Adipocyte (in vitro differentiated cells): ENCODE measurements around the gene DOK4.
A peak's percentile ranks its signal among the peaks of the same experiment; 100 is the strongest.

Source experiments
- DNase-seq: peaks from one replicate; pipeline ENCODE4 v3.0.0-alpha.2; 2015; ENCODE audit warnings: low read depth
- H3K27me3 ChIP-seq: replicated peaks from 2 replicates; pipeline ENCODE4 v1.7.0; 2013; ENCODE audit warnings: mild to moderate bottlenecking, low read length, moderate library complexity; ENCODE audit not compliant: control insufficient read depth, insufficient read depth
- H3K36me3 ChIP-seq: 2 replicates; pipeline ENCODE4 v1.7.0; 2013; ENCODE audit warnings: low read length, mild to moderate bottlenecking, moderate library complexity; ENCODE audit not compliant: control insufficient read depth, insufficient read depth, severe bottlenecking
- H3K4me1 ChIP-seq: 2 replicates; pipeline ENCODE4 v1.7.0; 2013; ENCODE audit warnings: mild to moderate bottlenecking, low read length, moderate library complexity; ENCODE audit not compliant: control insufficient read depth, insufficient read depth
- H3K4me3 ChIP-seq: 2 replicates; pipeline ENCODE4 v1.7.0; 2013; ENCODE audit warnings: mild to moderate bottlenecking, low read length, moderate library complexity
- H3K9ac ChIP-seq: 2 replicates; pipeline ENCODE4 v1.7.0; 2013; ENCODE audit warnings: mild to moderate bottlenecking, low read length, moderate library complexity
- H3K9me3 ChIP-seq: 2 replicates; pipeline ENCODE4 v1.7.0; 2013; ENCODE audit warnings: mild to moderate bottlenecking, low read length, moderate library complexity; ENCODE audit not compliant: control insufficient read depth

The DOK4 gene

DNA sequence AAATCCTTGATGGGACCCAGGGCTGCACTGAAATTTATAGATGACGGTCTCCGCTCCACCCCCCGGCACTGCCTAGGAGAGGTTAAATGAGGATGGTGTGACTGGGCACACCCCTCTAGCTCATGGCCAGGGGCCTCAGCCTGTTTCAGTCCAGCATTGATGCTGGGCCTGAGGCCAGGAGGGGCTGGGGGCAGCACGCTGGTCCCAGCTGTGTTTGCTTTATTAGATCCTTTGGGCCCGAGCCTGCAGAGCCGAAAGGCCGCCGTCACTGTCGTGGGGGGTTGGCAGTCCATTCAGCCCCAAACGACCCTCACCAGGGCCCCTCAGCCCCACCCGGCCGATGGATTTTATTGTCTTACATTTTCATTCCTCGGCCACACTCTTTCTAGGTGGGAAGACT is 10.8 kb upstream of the DOK4 start:
- H3K4me1 ChIP-seq, result no peaks in the 10 kb centered on the region
- H3K9ac ChIP-seq, result no peak overlapping the region
- H3K4me3 ChIP-seq, result no peak overlapping the region
- DNase-seq, result no peak
- no peaks in the 10 kb centered on the region for H3K36me3 ChIP-seq
- no peaks in the 10 kb centered on the region for H3K9me3 ChIP-seq
- H3K27me3 ChIP-seq, result peaks cover 23% of the 10 kb centered on the region

DNA sequence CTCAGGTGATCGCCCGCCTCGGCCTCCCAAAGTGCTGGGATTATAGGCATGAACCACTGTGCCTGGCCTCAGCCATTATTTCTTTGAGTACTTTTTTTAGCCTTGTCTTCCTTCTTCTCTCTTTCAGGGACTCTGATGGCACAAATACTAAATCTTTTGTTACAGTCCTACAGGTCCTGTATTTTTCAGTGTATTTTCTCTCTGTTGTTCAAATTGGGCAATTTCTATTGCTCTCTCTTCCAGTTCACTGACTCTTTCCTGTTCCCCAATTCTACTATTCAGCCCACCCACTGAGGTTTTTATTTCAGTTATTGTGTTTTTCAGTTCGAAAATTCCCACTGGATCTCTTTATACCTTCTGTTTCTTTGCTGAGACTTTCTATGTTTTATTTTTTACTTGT is 7.5 kb upstream of the DOK4 start:
- Histone ChIP-seq H3K9me3 (no peaks in the 10 kb centered on the region), H3K9ac (no peak overlapping the region), H3K4me1 (no peaks in the 10 kb centered on the region), H3K4me3 (no peak overlapping the region), H3K27me3 (peaks cover 15% of the 10 kb centered on the region), H3K36me3 (no peaks in the 10 kb centered on the region)
- no peak for DNase-seq

DNA sequence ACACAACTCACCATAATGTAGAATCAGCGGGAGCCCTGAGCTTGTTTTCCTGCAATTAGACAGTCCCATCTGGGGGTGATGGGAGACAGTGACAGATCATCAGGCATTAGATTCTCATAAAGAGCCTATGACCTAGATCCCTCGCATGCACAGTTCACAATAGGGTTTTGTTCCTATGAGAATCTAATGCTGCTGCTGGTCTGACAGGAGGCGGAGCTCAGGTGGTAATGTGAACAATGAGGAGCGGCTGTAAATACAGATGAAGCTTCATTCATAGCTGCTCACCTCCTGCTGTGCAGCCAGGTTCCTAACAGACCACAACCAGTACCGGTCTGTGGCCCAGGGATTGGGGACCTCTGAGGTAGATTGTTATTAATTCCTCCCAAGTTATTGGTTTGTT is 2.9 kb upstream of the DOK4 start:
- H3K27me3 ChIP-seq, result peaks cover under 1% of the 10 kb centered on the region
- no peaks in the 10 kb centered on the region for H3K9me3 ChIP-seq
- no peak overlapping the region for H3K9ac ChIP-seq
- DNase-seq, result no peak
- H3K36me3 ChIP-seq, result no peaks in the 10 kb centered on the region
- H3K4me3 ChIP-seq, result no peak overlapping the region
- H3K4me1 ChIP-seq, result peaks cover 13% of the 10 kb centered on the region

DNA sequence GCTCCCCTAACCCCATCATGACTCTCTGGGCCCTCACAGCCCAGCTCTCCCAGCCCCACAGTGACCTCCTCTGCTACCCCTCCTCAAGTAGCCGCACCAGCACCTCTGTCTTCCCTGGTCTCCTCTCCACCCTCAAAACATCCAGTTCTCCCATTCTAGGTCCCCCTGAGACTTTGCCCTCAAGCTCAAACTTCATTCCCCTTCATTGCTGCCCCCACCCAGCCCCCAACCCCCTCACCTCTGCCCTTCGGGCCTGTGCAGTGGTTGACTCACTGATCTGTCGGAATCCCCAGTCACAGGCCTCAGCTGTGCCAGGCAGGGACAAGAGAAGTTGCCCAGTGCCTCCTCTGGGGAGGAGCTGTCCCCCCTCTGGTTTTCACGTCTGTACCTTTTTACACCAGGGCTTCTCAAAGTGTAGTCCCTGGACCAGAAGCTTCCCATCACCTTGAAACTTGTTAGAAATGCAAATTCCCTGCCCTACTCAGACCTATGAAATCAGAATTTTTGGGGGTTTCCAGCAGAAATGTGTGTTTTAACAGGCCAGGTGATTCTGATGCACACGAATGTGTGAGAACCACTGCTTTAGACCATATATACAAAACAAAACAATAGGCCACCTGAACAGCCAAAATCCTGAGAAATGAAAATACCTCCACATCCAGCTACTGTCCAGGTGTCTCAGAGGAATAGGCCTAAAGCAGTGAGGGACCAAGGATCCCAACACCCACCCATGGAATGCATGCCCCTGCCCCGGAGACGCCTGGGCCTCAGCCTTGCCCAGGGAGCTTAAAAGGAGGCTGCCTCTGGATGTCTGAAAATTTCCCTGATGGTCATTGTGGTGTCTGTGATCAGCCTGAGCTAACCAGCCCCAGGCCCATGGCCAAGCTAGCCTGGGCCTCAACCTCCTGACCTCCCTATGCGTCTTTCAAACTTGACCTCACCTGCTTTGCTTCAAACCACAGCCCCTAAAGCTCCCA is 853 bp upstream of the DOK4 start:
- DNase-seq, result no peak
- Histone ChIP-seq H3K4me3 (peak overlapping the region; percentile 77), H3K36me3 (no peaks in the 10 kb centered on the region), H3K27me3 (no peaks in the 10 kb centered on the region), H3K9ac (peak overlapping the region; percentile 59), H3K9me3 (no peaks in the 10 kb centered on the region), H3K4me1 (peaks cover 13% of the 10 kb centered on the region)

DNA sequence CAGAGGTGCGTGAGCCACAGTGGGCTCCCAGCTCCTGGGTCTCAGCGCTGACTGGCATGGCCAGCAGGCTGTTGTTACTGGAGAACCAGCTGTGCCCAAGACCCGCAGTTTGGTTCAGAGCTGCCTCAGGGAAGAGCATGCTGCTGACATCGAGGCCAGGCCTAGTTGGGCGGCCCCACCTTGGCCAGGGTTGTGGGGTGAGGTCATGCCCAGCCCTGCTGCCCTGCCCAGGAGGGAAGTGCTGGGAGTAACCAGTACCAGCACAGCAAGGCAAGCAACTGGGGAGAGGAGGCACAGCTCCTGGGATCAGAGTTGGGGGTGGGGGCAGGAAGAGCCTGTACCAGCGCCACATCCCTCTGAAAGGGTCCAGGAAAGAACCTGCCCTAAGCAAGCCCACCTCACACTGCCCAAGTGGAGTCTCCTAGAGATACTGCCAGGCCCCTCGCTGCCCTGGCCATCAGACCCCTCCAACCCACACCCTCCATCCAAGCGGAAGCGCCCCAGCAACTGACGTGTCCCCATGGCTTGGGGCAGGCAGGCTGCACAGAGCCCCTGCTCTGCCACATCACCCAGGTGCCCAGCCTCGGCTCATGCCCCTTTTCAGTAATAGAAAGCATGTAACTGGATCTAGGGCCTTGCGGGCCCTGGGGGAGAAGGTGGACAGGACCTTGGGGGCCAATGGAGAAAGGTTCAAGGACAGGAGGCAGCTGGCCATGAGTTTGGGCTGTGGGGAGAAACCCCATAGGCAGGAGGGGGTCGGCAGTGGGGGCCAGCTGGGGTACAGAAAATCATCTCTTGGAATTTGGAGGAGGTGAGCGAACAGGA is 990 bp downstream of the DOK4 start:
- Histone ChIP-seq H3K4me1 (peaks cover 13% of the 10 kb centered on the region), H3K9me3 (no peaks in the 10 kb centered on the region), H3K9ac (peak overlapping the region; percentile 88), H3K27me3 (no peaks in the 10 kb centered on the region), H3K4me3 (peak overlapping the region; percentile 87), H3K36me3 (no peaks in the 10 kb centered on the region)
- DNase-seq, result no peak

DNA sequence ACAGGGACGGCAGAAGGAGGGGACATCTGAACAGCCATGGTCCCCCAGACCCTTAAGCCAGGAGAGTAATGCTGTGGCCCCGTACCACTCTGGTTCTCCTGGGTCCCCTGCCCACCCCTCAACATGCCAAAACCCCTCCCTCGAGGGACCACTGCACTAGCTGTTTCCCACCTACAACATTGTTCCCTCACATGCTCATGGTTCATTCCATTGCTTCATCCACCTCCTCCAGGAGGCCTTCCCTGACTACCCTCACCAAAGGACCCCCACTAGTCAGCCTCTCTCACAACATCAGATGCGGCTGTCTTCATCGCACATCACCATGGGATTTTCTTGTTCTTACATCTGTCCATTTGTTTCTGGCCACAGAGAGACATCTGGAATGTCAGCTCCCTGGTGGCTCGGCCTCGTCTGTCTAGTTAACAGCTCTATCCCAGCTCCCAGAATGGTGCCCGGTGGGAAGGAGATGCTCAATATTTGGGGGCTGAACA is 1.7 kb downstream of the DOK4 start:
- DNase-seq, result no peak
- Histone ChIP-seq H3K9ac (no peak overlapping the region), H3K27me3 (no peaks in the 10 kb centered on the region), H3K4me1 (peaks cover 17% of the 10 kb centered on the region), H3K36me3 (no peaks in the 10 kb centered on the region), H3K4me3 (no peak overlapping the region), H3K9me3 (no peaks in the 10 kb centered on the region)

DNA sequence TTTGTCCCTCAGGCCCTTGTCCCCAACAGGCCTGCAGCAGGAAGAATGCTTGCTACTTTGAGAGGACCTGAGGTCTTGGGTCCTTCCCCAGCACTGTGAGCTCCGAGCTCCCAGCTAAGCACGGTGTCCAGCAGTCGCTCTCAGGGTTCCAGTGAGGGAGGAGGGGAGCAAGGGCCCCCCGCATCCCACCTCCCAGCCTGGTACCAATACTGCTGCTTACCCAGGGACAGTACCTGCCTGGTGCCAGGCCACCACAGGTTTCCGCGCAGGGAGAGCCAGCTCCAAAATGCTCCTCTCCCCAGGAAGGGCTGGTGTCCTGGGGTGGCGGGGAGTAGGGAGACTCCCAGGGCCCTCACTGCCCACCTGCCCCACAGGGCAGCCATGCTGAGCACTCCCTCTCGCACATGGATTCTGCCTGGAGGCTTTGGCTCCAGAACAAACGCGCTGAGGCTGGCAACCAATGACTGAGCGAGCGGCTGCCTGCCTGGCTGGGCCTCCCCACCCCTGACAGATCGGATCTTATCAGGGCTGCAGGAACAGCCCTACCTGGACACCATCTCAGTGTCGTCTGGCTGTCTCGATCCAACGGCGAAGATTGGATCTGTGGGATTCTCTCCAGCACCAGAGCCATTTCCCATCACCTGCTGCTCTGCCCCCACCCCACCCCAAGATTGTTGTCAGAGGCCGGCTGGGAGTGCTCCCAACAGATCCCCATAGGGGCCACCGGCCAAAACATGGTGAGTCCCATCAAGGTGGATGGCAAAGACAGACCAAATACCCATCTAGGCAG is 2.4 kb downstream of the DOK4 start:
- DNase-seq, result no peak
- no peaks in the 10 kb centered on the region for H3K9me3 ChIP-seq
- H3K27me3 ChIP-seq, result no peaks in the 10 kb centered on the region
- H3K4me3 ChIP-seq, result no peak overlapping the region
- no peaks in the 10 kb centered on the region for H3K36me3 ChIP-seq
- H3K4me1 ChIP-seq, result peaks cover 23% of the 10 kb centered on the region
- H3K9ac ChIP-seq, result no peak overlapping the region

DNA sequence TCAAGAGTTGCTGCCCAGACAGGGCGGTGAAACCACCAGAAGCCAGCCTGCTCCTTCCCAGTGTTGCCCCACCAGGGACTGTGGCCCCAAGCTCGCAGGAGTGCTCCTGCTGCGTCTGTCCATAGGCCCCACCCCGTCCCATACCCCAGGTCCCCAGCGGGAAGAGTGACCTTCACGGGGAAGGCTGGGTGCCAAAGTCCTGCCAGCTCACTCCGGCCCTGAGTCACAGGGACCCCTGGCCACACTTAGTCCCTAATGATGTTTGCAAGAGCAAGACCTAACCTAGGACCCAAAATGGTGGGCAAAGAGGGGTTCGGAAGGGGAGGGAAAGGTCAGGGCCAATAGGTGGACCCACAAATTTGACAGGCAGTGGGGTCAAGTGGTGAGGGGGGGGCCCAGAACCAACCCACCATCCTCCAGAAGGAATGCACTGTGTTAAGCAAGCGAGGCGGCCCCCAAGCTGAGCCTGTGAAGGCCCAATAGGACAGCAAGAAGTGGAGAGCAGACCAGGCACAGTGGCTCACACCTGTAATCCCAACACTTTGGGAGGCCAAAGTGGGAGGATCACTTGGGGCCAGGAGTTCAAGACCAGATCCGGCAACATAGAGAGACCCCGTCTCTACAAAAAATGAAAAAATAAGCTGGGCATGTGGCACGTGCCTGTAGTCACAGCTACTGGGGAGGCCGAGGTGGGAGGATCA is 3.3 kb downstream of the DOK4 start:
- Histone ChIP-seq H3K4me1 (peaks cover 31% of the 10 kb centered on the region), H3K9ac (no peak overlapping the region), H3K36me3 (no peaks in the 10 kb centered on the region), H3K4me3 (no peak overlapping the region), H3K9me3 (no peaks in the 10 kb centered on the region), H3K27me3 (no peaks in the 10 kb centered on the region)
- DNase-seq, result no peak

GRCh38 chr16:57481421-57481820 is 4.9 kb downstream of the DOK4 start:
- Histone ChIP-seq H3K4me3 (no peak overlapping the region), H3K9me3 (no peaks in the 10 kb centered on the region), H3K4me1 (peaks cover 26% of the 10 kb centered on the region), H3K27me3 (no peaks in the 10 kb centered on the region), H3K36me3 (no peaks in the 10 kb centered on the region), H3K9ac (no peak overlapping the region)
- no peak for DNase-seq

DNA sequence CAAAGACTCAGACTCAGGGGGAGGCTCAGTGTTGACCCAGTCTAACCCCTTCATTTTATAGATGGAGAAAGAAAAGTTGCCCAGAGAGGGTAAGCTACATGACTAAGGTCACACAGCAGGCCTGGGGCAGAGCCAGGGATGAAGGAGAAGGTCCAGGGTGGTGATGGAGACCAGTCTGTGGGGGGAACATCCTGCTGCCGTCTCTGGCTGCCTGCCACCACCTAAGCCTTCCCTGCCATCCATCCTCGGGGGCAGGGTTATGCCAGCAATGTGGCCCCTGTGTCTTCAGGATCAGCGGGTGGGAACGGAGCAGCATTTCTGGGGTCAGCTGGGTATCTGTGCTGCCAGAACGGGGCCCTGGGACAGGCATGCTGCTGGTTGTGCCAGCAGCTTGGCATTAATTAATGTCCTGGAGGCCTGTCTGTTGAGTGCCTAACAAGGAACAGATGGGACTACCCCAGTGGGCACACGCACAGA is 5.5 kb downstream of the DOK4 start:
- Histone ChIP-seq H3K9ac (peak overlapping the region; percentile 49), H3K4me3 (no peak overlapping the region), H3K4me1 (peaks cover 26% of the 10 kb centered on the region), H3K9me3 (no peaks in the 10 kb centered on the region), H3K36me3 (no peaks in the 10 kb centered on the region), H3K27me3 (no peaks in the 10 kb centered on the region)
- DNase-seq, result no peak
